ENCODE results near the gene AKAP13. TPM values are rescaled to one million over a fixed set of nuclear protein-coding genes. Genes with fewer than 3 reads are reported as not detected.

The AKAP13 gene
- total and polyA plus RNA-seq, 2 of the 8 experiments (the other 6 are each of a cell fraction or from before 2014, with no cell fraction given) = 14.0 to 46.2 TPM

GRCh38 chr15:85651548-85651947 is 271.1 kb downstream of the AKAP13 start (continued):
- TF ChIP-seq CHD7 (IDR thresholded peaks at IDR 0.05; ENCODE audit: insufficient replicate concordance, low read length) = no peak
- TF ChIP-seq EZH2 (IDR thresholded peaks at IDR 0.05; ENCODE audit: low read depth, low read length, severe bottlenecking) = no peak
- no peak for TF ChIP-seq MAX (IDR thresholded peaks at IDR 0.05)

Measured in H1 (cell line).